ENCODE data around the gene MYO1E.
A peak's percentile ranks its signal among the peaks of the same experiment; 100 is the strongest.

The MYO1E gene

DNA sequence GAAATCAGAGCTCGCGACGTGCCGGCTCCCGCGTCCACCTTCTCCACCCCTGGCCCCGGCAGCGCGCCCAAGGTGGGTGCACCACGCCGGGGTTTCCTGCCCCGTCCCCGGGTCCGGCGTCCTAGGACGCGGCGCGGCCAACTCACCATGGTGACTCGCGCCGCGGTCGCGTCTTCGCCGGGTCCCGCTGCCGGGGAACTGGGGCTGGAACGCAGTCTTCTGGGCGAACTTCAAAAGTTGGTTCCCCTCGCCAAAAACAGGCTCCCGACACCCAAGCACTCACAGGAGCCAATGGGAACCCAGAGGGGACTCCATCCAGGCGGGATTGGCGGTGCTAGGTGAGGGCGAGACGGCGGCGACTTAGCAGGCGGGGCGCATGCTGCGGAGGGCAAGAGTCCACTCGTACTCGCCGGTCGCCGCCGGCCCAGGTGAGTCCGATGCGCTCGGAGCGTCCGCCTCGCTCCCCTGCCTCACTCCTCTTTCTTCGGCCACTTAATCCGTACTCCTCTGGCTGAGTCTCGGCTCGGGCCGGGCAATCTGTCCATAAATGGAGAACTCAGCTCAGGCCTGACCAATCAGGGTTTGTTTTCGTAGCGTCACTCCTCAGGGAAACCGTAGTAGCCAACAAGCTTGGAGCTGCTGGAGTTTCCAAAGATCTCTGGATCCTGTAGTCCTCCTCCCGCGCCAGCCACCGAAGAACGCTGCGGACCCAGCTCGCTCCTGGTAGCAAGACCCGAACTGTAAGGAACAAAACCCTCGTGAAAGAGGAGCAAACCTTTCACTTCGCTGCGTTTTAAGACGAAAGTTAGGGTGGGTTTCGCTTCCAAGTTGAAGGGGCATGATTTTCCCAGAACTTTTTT is at the start of gene MYO1E:
MYO1E (minus strand) TSS at position 520 of the 860 bp plus-strand sequence; CDS start at position 149, 371 bp downstream.
- H3K4me3 ChIP-seq (ENCODE audit: low read length) = peak within 1 kb of the TSS; percentile 70
- DNase-seq (ENCODE audit: low read depth) = peak; percentile 98
- TF ChIP-seq, protein P1, sequence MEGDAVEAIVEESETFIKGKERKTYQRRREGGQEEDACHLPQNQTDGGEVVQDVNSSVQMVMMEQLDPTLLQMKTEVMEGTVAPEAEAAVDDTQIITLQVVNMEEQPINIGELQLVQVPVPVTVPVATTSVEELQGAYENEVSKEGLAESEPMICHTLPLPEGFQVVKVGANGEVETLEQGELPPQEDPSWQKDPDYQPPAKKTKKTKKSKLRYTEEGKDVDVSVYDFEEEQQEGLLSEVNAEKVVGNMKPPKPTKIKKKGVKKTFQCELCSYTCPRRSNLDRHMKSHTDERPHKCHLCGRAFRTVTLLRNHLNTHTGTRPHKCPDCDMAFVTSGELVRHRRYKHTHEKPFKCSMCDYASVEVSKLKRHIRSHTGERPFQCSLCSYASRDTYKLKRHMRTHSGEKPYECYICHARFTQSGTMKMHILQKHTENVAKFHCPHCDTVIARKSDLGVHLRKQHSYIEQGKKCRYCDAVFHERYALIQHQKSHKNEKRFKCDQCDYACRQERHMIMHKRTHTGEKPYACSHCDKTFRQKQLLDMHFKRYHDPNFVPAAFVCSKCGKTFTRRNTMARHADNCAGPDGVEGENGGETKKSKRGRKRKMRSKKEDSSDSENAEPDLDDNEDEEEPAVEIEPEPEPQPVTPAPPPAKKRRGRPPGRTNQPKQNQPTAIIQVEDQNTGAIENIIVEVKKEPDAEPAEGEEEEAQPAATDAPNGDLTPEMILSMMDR (IDR thresholded peaks at IDR 0.05; ENCODE audit: insufficient read depth, low read depth, low read length, missing control alignments) = no peak

DNA sequence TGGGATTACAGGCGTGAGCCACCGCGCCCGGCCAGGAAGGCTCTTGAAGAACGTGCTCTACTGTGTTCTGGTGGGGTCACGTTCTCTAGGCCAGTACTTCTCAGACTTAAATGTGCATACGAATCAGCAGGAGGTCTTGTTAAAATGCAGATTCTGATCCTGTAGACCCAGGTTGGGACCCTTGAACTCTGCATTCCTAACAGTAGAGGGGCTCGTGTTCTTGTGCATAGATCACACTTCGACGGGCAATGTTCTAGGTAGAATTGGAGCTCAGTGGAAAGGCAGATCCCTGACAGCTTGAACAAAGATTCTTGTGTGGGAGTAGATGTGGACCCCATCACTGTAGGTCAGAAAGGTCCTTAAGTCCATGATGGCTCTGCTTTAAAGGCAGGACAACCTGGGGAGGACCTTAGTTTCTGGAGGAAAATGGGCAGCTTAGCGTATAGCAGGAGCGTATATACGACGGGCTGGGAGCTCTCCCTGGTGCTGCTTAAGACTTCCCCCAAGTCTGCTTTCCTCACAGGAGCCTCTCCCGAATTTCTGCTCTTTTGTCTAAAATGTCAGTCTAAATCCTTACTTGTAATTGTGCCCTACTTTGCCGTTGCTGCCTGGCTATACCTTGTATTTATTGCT is 48.4 kb upstream of the MYO1E start:
- no peak overlapping the region for H3K4me3 ChIP-seq (ENCODE audit: low read length)
- peak; percentile 63 for DNase-seq (ENCODE audit: low read depth)
- TF ChIP-seq, protein P1 (IDR thresholded peaks at IDR 0.05; ENCODE audit: insufficient read depth, low read depth, low read length, missing control alignments) = no peak

GRCh38 chr15:59420108-59420507 is 47.4 kb upstream of the MYO1E start:
- H3K4me3 ChIP-seq (ENCODE audit: low read length) = no peak overlapping the region
- no peak for DNase-seq (ENCODE audit: low read depth)
- TF ChIP-seq, protein P1 (IDR thresholded peaks at IDR 0.05; ENCODE audit: insufficient read depth, low read depth, low read length, missing control alignments) = no peak

DNA sequence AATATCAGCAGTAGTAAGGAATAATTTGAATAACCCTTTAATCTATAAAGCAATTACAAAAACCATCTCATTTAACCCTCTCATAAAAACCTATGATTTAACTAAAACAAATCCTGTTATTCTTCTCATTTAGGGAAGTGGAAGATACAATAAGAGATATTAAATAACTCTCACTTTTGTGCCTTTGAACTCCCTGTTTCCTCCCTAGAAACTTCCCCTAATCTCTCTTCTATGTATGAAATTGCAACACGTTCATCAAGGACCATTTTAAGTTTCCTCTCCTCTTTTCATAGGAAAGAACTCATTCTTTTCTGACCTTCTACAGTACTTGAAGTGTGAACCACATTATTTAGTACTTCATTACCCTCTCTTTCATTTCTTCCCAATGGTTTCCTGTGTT is 46.5 kb upstream of the MYO1E start:
- no peak overlapping the region for H3K4me3 ChIP-seq (ENCODE audit: low read length)
- TF ChIP-seq, protein P1 (IDR thresholded peaks at IDR 0.05; ENCODE audit: insufficient read depth, low read depth, low read length, missing control alignments) = no peak
- DNase-seq (ENCODE audit: low read depth) = no peak

DNA sequence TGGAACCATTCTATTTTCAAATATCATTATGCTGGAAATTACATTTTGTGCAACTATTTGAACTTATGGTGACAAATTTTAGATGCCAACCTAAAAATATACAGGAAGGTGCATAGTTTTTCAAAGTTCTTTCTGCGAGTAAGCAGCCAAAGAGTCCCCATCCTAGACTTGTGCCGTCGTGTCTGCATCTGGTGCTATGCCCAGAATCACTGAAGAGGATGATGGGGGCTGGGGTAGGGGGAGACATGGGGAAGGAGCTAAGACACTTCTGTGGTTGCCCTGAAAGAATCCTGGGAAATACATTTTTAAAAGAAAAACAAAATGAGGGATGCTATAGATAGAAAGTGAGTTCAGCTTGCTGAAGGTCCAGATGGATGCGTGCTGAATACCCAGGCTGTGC is 44.1 kb upstream of the MYO1E start:
- TF ChIP-seq, protein P1 (IDR thresholded peaks at IDR 0.05; ENCODE audit: insufficient read depth, low read depth, low read length, missing control alignments) = no peak
- no peak for DNase-seq (ENCODE audit: low read depth)
- no peak overlapping the region for H3K4me3 ChIP-seq (ENCODE audit: low read length)

DNA sequence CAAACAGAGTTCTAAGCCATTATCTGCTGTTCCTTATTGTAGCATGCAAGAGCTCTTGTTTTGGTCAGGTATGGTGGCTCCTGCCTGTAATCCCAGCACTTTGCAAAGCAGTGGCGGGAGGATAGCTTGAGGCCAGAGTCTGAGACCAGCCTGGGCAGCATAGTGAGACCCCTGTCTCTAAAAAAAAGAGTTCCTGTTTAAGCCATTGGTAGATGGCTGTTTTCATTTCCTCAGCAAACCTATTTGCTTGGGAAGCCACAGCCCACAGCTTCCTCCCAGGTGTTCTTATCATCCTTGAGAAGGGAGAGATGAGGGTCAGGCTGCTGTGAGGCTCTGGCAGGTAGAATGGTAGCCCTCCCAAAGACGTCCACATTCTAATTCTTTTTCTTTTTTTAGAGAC is 40.9 kb upstream of the MYO1E start:
- no peak for DNase-seq (ENCODE audit: low read depth)
- H3K4me3 ChIP-seq (ENCODE audit: low read length) = no peak overlapping the region
- TF ChIP-seq, protein P1 (IDR thresholded peaks at IDR 0.05; ENCODE audit: insufficient read depth, low read depth, low read length, missing control alignments) = no peak

Data from epithelial cell of esophagus (primary cell).